Stimulated activated CD8-positive, alpha-beta memory T cell treated with anti-CD3 and anti-CD28 coated beads, Interleukin-12 subunit alpha, Interleukin-12 subunit beta, amount 100 ng/mL, for 4 hours (primary cell): ENCODE measurements around the gene WDR7.

Experiments used
- DNase-seq: peaks from one replicate; pipeline ENCODE4 v3.0.0-alpha.2; 2020; ENCODE audit warnings: low read depth

WDR7 gene

DNA sequence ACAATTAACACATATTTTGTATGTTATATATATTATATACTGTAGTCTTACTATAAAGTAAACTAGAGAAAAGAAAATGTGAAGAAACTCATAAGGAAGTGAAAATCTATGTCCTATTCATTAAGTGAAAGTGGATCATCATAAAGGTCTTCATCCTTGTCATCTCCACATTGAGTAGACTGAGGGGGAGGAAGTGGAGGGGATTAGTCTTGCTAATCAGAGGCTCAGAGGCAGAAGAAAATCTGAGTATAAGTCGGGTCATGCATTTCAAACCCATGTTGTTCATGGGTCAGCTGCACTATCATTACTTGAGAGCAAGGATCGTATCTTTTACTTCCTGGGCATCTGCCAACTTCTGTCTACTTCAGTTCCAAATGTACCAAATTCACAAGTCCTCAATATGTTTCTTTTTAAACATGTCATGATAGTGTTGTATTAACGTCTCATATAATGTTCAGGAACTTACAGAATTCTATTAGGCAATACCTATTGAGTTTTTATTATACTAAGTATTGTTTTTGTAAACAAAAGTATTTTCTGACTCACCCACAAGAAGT, 286.8 kb downstream of the WDR7 start:
- no peak for DNase-seq

DNA sequence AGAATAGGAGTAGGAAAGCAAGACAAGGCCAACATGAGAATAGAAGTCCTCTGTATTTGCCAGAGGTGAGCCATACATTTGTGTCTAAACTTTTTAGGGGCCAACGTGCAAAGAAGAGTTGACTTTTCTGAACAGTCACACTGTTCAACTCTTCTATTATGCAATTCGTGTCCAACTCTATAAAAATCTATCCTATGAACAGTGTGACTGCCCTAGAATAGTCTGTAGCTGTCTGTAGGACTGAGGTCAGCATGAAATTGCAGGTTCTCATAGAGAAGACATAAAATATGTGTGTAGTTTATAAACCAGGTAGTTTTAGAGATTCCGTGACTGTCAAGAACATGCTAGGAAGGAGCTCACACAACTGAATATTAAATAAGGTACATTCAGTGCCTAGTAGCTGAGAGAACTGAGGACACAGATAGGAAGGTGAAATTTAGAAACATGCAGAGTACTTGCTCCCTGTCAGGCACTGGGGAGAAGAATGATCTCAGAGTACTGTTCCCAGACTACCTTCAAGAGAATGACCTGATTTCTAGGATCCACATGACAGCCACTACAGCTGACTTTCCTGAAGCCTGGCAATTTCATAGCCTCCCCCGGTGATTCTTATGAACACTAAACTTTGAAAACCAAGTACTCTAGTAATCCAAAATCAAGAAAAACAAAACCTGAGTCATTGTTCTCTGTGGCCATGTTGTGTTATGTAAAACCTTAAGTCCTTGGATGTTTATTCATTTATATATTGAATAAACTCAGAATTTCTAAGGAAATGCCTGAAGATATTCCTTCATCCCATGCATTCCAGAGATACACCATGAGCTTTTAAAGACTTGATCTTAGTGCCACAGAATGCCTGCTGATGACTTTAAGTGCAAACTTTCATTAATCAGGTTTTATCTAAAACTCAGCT, 294.3 kb downstream of the WDR7 start:
- DNase-seq: no peak

DNA sequence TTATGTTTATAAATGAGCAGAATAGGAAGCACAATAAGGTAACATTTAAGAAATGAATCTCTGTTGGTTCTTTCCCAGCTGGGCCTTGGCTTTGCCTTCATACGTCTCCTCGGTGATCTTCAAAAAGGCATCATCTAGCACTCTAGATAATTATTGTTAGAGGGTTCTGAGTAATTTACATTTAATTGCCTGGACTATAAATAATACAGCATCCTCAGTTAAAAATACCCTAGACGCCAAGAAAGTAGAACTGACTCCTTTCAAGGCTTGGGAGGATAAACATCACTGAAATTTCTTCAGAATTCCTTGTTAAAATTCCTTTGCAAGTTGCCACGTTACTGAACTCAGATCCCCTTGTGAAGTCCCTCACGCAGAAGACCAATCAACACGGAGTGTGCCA, 296.1 kb downstream of the WDR7 start:
- DNase-seq: no peak

DNA sequence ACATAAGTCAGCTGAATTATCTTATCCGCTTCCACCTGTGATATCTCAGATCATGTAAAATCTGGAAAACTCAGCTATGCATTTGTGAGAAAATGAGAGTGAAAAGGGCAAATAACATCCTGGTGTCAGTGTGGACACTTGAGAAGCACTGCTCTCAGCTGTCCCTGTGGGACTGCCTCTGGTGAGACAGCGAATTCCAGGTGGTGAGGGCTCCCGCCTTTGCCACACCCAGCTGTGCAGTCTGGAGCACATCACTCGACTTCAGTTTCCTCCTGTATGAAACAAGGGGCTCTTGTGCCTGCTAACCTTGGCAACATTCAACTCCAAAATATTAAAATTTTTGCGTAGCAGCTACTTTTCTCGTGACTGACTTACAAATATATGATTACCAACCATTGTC, 300.9 kb downstream of the WDR7 start:
- DNase-seq: no peak

DNA sequence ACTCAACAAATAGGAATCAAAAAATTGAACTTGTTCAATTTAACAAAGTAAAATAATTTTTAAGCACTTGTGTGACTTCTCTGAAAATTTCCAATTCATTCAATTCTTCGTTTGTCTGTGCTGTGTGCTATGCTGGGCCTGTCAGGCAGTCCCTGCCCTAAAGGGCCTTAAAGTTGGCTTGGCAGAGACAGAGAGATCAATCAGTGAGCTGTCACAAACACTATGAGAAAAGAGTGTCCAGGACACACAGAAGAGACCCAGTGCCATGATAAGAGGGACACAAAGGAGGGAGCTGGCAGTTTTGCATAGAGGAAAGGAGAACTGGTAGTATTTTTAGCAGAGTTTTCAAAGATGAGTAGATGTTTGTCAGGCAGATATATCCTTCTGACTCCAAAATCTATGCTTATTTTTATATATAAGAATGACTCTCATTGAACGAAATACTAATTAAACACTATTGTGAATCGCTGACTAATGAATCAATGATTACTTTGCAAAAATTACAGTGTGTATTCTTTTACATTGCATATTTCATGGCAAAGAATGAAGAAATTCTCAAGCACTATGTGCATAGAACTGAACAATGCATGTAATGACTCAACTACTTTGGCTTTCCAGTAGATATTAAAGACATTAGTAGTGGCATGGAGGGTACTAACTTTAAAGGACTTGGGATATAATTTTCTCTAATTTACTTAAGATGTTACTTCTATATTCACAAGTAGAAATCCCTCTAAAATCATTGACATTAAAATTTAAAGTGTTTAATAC, 302.5 kb downstream of the WDR7 start:
- DNase-seq: no peak

DNA sequence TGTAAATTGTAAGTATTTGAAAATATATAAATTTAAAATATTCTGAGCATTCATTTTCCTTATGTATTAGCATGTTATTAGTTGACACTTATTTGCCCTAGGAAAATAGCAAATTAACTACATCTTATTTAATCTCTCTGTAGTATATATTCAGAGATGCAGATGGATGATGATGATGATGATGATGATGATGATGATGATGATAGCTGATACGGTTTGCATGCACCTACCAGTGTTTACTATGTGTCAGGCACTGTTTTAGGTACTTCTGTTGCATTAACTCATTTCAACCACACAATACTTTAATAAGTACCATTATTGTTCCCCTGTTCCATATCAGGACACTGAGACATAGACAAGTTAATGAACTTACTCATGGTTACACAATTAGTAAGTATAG, 304.3 kb downstream of the WDR7 start:
- DNase-seq: no peak

DNA sequence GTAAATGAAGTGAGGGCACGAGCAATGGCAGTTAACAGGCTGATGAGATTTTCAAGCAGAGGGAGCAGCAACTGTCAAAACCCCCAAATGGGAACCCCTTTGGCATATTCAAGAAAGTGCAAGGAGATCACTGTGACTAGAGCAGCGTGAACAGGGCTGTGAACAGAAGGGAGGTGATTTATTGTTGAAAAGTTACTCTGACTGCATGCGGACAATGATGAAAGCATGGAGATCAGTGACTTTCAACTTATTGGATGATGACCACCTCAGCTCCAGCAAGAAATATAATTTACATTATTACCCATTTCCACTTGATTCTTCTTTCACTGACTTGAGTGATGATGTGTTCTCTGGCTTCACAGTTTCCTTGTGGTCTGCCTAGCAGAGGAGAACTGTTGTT, 308.0 kb downstream of the WDR7 start:
- no peak for DNase-seq

DNA sequence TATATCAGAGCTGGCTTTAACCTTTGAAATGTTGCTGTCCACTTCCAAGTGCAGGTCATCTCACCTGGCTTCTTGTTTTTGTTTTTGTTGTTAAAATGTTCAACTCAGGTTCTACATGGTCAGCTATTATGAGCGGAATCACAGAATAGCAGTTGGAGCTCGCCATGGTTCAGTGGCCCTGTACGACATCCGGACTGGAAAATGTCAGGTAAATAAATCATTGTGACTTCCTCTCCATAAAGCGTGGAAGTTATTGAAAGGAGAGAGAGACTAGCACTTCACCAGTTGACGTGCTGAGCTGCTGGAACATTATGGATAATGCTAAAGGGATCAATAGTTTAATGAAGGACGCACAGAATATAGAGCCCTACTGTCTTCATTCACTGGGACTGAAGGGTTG, 311.2 kb downstream of the WDR7 start:
- no peak for DNase-seq

DNA sequence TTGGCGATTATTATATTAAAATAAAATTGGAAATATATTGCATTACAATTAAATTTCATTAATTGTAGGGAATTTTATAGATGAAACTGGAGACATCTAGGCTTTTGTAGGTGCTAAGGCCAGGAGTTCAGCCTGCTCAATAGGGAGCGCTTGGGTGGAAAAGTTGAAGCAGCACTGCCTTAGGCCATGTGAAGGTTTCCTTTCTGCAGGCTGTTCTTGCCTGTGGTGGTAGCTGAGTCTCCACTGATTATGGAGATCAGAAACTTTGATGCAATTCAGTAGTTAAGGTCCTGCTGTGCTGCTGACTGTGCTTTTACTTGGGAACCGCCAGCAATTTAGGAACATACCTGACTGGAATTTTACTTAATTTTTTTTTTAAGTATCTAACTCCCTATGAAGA, 315.9 kb downstream of the WDR7 start:
- DNase-seq: no peak

DNA sequence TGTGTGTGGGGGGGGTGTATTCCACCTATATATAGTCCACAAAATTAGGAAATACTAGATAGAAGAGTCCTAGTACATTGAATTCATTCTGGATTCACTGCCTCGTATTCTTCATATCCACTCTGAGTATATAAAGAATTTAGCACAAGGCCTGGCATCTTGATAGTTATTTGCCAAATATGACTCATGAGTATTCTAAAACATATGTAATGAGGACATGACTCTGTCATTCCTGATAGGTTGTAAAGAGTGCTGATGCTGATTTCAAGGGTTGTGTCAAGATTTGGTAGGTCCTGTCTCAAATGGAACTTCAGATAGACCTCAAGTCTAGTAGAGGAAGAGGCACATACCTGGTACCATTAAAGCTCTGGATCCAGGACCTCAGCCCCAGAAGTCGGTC, 322.3 kb downstream of the WDR7 start:
- DNase-seq: no peak

DNA sequence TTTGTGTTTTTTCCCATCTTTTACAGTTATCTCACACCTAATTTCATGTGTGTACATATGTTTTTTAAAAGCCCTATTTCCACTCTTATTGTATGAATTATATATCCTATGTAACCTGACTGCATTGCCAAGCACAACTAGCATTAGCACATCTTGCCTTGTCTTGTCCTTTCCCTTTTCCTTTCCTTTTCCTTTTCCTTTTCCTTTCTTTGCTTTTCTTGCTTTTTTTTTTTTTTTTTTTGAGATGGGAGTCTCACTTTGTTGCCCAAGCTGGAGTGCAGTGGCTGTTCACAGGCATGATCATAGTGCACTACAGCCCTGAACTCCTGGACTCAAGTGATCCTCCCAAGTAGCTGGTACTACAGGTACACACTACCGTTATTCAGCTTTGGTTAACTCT, 323.0 kb downstream of the WDR7 start:
- DNase-seq: no peak

DNA sequence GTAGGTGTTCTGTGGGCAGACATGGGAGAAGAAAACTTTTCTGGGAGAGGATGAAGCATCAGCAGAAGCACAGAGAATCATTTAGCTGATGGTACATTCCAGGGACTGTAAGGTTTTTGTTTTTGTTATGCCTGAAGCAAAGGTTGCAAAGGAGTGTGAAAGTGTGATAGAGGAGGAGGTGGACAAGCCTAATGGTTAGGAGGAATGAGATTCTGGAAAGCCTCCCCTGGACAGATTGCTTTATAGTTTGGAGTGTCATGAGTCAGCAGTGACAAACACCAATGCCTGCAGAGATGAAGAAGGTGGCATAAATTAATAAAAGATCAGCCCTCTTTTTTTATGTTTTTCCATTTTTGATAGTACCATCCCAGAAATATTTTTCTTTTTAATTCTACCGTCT, 324.1 kb downstream of the WDR7 start:
- no peak for DNase-seq

DNA sequence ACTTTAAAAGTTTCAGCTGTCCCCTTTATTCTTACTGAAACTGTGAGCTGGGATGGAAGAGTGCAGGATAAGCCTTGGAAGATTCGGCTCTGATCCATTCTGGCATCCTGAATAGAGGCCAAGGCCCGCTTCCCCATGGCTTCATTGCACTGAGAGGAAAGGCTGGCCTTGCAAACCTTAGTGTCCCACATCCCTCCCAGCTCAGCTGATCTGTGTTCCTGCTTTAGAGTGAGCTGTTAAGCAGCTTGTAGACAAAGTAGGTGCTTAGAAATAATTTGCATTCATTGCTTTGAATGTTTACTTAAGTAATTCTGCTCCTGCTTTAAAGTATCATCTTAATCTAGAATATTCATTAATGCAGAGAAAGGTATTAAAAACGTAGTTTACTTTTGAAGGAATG, 326.1 kb downstream of the WDR7 start:
- DNase-seq: no peak

DNA sequence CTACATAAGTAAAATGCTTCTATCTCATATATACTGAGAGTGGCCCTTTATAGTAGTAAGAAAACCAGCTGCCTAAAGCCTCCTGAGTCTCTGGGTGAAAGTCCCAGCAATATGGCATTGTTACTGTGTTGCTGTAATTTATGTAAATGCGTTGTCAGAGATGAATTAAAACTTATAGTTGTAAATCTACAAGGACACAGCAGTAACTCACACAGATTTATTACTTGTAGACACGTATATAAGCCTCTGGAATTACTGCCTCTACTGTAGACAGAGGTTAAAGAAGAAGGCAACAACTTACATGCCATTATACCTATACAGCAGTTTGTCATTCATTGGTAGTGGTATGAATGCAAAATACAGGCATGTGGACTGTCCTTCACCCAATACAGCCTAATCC, 326.6 kb downstream of the WDR7 start:
- no peak for DNase-seq

DNA sequence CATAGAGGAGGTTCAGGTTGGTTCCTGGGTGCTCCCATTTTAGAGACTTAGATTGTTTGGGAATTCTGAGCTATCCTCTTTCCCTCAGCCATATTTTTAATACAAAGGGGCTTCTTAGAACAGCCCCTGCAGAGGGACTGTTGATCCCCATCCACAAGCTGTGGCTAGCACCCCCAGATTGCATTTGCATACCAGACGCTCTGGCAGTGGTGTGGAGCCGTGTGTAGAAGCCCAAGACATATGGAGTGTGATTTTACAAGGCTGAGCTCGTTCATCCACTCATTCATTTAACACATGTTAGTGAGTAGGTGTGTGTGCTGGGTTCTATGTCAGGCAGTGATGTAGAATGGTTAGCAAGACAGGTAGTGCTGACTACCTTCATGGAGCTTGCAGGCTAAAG, 329.0 kb downstream of the WDR7 start:
- no peak for DNase-seq

DNA sequence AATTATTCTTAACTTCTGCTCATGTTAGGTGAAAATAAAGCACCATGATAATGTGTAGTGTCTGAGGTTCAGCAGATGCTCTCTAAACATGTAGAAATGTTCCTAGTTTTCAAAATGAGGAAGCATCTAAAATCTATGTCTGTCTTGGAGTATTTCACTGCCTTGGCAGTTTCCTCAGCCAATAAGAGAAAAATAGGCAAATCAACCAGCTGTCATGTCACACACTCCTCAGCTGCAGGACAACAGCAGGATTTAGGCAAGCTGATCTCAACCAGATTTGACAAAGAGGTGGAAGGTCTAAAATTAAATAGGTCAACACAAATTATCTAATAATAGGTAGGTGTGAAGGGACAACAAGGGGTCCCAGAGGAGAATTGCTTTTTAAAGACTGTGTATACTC, 331.6 kb downstream of the WDR7 start:
- DNase-seq: no peak

DNA sequence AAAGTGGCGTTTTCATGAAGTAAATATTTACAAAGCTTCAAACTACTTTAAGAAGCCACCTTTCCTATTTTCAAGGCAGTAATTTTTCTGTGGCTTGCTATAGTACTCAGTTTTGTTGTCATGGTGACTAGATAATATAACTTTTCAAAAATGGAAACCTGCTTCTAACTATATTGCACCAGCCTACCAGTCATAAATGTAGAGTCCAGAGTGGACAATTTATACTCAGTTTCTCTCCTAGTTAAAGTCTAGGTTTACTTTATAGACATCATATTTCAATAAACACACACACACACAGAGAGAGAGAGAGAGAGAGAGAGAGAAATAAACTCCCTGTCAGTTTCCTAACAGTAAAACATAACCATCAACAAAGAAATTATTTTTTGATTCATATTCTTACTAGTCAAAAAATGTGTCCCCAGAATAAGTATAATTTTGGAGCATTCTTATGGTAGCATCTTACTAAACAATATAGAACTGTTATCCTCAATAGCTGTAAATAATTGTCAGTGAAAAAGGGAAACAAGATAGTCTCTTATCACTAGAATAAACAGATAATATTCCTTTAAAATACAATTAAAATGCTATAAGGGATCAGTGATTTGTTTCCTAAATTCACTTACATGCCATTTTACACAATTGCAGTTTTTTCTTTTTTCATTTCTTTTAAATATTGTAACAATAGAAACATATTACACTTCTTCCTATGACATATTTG, 332.3 kb downstream of the WDR7 start:
- DNase-seq: no peak

DNA sequence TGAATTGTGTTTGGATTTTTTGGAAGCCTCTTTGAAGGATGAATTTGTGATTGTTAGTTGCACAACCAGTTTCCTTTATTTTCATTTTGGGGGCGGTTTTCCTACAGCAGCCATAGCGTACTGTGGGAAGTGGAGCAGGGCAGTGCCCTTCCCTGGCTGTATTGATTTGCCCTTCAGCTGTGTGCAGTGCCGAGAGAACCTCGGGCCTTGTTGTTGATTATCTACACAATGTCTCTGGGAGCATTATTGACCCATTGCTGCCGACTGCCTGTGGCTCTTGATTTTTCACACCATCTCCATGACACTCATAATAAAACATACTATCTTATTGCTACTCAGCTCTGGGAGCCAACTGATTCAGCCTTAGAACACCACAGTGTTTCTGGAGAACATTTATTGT, 333.6 kb downstream of the WDR7 start:
- DNase-seq: no peak

DNA sequence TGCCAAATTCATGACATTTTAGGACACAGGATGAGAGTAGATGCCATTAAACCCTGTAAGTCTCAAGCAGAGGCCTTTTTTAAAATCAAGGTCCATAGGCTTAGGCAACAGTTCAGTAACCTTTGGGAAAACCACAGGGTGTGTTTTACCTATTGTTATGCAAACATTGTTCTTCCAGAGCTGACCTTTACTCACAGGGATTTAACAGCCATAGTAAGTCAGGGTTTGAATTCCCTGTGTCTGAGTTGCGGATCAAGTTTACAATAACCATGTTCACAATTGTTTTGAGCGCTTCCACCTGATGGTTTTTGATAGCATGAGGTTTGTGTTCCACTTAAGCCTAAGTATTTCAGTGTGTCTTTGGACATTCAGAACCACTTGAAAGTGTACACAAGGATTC, 335.7 kb downstream of the WDR7 start:
- no peak for DNase-seq

DNA sequence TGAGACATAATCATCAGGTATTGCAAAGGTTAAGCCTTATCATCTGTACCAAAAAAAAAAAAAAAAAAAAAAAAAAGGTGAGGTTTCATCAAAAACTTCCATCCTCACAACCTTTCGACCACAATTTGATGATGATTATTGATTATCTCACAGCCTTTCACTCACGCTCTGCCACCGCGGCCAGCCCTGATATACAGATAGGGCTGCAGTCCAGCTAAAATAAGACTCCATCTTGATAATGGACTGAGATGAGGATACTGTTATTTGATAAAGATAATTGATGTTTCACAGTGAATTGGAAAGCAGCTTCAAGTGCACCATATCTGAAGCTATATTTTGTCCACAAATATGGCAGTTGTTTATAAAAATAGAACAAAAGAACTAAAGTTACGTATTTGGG, 336.1 kb downstream of the WDR7 start:
- DNase-seq: no peak

DNA sequence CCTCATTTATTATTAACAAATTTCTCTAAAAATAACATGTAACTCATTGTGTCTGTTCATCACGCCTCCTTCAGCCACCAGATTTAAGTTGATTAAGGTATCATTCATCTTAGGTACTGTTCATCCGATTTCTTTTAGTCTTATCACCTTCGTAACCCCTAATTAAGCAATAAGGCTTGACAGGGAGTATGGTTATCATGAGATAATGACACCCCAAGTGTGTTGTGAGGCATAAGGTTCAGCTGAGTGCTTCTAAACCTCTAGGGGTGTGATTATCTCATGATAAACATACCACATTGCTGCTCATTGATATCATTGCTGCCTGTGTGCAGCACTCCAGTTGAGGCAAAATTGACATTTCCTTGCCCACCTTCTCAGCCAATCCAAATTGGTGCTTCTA, 336.9 kb downstream of the WDR7 start:
- no peak for DNase-seq

DNA sequence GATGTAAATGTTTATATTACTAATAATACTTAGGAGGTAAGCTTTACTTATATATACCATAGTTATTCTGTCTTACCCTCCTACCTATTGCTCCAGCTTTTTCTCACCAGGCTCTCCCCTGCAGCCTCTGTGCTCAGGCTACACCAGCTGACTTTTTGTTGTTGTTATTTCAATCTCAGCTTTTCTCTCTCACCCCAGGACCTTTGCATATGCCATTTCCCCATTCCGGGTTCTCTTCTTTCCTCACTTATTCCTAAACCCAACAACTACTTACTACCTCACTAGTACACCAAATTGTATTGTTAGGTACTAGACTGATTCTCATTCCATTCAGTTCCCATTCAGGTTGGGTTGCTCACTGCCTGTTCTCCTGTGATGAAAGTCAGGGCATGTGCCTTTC, 339.5 kb downstream of the WDR7 start:
- DNase-seq: no peak

DNA sequence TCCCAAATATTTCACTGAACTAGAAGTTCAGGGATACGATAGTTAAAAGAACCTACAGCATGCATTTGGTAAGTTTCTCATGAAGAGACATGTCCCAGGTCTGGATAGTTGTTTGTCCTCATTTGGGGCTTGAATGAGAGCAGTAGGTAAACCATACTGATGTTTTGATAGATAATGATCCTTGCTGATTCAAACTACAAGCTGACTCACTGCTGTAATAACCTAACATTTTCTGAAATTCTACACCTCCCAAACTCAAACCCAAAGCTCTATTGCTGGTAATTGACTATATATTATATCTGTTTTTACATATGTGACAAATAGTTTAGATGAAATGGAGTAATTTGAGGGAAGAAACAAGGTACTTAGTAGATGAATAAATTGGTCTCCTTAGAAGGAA, 341.6 kb downstream of the WDR7 start:
- no peak for DNase-seq
